GM21447 (cell line): ENCODE results near the gene ATXN1.
"Not testable (repeated sequence)": the region's sequence is repeated elsewhere in the genome, so short reads cannot be mapped to it uniquely, and the experiment has no call there.

ENCODE experiments used
- ATAC-seq: cut with Tn5 transposase; IDR thresholded peaks from one replicate; pipeline ENCODE4 v1.9.1; 2021; ENCODE audit not compliant: unreplicated experiment

Gene ATXN1

GRCh38 chr6:16378360-16378759 lies 382.9 kb downstream of the ATXN1 start:
- not testable (repeated sequence) for ATAC-seq

- ATAC-seq, result no peak
Measured at GRCh38 chr6:16377470-16377869, 383.8 kb downstream of the ATXN1 start.

- ATAC-seq, result no peak
Measured at GRCh38 chr6:16375843-16376242, 385.4 kb downstream of the ATXN1 start.

GRCh38 chr6:16375206-16375605 lies 386.1 kb downstream of the ATXN1 start:
- ATAC-seq, result no peak

- no peak for ATAC-seq
Measured at GRCh38 chr6:16374461-16375200, 386.6 kb downstream of the ATXN1 start.

GRCh38 chr6:16374016-16374415 lies 387.2 kb downstream of the ATXN1 start:
- no peak for ATAC-seq

- ATAC-seq, result no peak
Measured at GRCh38 chr6:16372029-16372776, 389.1 kb downstream of the ATXN1 start.

- no peak for ATAC-seq
Measured at GRCh38 chr6:16371401-16371800, 389.9 kb downstream of the ATXN1 start.

GRCh38 chr6:16370943-16371342 lies 390.3 kb downstream of the ATXN1 start:
- no peak for ATAC-seq

- ATAC-seq, result no peak
Measured at GRCh38 chr6:16369989-16370388, 391.3 kb downstream of the ATXN1 start.

GRCh38 chr6:16369140-16369745 lies 392.0 kb downstream of the ATXN1 start:
- ATAC-seq, result no peak

GRCh38 chr6:16367571-16367970 lies 393.7 kb downstream of the ATXN1 start:
- no peak for ATAC-seq

GRCh38 chr6:16363749-16364148 lies 397.5 kb downstream of the ATXN1 start:
- ATAC-seq, result no peak

GRCh38 chr6:16362819-16363589 lies 398.3 kb downstream of the ATXN1 start:
- no peak for ATAC-seq

- no peak for ATAC-seq
Measured at GRCh38 chr6:16362296-16362695, 399.0 kb downstream of the ATXN1 start.

GRCh38 chr6:16361861-16362260 lies 399.4 kb downstream of the ATXN1 start:
- ATAC-seq, result no peak

- no peak for ATAC-seq
Measured at GRCh38 chr6:16361121-16361520, 400.1 kb downstream of the ATXN1 start.

- ATAC-seq, result no peak
Measured at GRCh38 chr6:16360365-16360764, 400.9 kb downstream of the ATXN1 start.

GRCh38 chr6:16359563-16359962 lies 401.7 kb downstream of the ATXN1 start:
- ATAC-seq, result no peak

- no peak for ATAC-seq
Measured at GRCh38 chr6:16358531-16359138, 402.6 kb downstream of the ATXN1 start.
